ENCODE data around the gene COPS7A.

Gene COPS7A

DNA sequence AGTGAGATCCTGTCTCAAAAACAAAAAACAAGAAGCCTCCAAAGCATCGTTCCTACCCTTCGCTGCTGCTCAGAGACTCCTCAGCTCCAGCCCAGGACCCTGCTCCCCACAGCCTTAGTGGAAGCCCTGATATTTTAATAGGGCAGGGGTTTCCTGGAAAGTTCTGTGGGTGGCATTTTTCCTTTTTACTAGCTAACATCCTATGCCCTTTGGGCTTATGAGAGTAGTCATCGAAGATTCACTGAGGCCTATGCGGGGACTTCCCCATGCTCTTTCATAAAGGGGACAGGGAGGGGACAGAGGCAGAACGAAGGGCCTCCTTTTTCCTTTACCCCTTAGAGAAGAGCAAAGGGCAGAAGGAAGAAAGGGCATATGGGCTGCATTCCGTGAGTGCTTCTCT lies 56.7 kb downstream of the COPS7A start:
- TF ChIP-seq, protein P1, sequence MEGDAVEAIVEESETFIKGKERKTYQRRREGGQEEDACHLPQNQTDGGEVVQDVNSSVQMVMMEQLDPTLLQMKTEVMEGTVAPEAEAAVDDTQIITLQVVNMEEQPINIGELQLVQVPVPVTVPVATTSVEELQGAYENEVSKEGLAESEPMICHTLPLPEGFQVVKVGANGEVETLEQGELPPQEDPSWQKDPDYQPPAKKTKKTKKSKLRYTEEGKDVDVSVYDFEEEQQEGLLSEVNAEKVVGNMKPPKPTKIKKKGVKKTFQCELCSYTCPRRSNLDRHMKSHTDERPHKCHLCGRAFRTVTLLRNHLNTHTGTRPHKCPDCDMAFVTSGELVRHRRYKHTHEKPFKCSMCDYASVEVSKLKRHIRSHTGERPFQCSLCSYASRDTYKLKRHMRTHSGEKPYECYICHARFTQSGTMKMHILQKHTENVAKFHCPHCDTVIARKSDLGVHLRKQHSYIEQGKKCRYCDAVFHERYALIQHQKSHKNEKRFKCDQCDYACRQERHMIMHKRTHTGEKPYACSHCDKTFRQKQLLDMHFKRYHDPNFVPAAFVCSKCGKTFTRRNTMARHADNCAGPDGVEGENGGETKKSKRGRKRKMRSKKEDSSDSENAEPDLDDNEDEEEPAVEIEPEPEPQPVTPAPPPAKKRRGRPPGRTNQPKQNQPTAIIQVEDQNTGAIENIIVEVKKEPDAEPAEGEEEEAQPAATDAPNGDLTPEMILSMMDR (IDR thresholded peaks at IDR 0.05; ENCODE audit: insufficient read depth, low read length, poor library complexity, severe bottlenecking) = no peak
- Histone ChIP-seq H3K36me3 (ENCODE audit: control insufficient read depth, insufficient read depth, low read length) (no peaks in the 10 kb centered on the region; the same call in 1 of the 2 replicates), H3K27me3 (replicated peaks; ENCODE audit: control insufficient read depth, insufficient read depth, low read length) (no peaks in the 10 kb centered on the region), H3K4me3 (replicated peaks; ENCODE audit: low read depth, low read length) (no peak overlapping the region)
- no peak for DNase-seq (ENCODE audit: extremely low read depth, insufficient read length)
